ENCODE measurements around the gene RAB11FIP2.
"Not testable (repeated sequence)": the region's sequence is repeated elsewhere in the genome, so short reads cannot be mapped to it uniquely, and the experiment has no call there.

The RAB11FIP2 gene, protein sequence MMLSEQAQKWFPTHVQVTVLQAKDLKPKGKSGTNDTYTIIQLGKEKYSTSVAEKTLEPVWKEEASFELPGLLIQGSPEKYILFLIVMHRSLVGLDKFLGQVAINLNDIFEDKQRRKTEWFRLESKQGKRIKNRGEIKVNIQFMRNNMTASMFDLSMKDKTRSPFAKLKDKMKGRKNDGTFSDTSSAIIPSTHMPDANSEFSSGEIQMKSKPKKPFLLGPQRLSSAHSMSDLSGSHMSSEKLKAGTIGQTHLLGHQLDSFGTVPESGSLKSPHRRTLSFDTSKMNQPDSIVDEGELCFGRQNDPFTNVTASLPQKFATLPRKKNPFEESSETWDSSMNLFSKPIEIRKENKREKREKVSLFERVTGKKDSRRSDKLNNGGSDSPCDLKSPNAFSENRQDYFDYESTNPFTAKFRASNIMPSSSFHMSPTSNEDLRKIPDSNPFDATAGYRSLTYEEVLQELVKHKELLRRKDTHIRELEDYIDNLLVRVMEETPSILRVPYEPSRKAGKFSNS

DNA sequence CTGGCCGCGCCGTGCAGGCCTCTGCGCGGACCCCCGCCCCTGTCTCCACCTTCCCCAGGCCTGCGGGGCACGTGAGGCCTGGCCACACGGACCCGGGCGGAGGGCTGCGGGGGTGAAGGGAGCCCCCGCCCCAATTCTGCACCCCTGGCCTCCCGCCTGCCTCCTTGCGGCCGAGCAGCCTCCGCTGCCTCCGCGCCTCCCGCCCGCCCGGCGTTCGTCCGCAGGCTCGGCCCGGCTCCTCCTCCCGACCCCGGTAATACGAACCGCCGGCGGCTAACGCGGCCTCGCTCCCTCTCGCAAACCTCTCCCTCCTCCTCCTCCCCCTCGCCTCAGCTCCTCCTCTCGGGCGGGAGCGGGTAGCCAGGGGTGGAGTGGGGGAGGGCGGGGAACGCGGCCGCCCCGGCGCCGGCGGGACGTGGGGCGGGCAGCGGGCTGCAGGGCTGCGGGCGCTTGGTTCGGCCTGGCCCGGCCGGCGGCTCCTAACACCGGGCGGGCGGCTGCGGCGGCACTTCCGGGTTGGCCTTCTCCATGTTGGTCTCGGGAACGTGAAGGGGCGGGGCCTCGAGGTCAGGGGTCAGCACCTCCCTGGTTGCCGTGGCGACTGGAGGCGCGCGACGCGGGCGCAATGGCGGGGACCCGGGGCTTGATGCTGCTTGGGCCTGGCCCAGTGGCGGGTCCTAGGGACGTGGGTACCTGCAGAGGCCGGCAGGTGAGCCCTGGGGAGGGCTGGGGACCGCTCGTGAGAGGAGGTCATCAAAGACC lies at the start of gene RAB11FIP2:
TSS of gene RAB11FIP2 (minus strand) at position 547 of the 762 bp plus-strand sequence. CDS start 778 bp downstream, outside the sequence.
- DNase-seq = peak; percentile 98

DNA sequence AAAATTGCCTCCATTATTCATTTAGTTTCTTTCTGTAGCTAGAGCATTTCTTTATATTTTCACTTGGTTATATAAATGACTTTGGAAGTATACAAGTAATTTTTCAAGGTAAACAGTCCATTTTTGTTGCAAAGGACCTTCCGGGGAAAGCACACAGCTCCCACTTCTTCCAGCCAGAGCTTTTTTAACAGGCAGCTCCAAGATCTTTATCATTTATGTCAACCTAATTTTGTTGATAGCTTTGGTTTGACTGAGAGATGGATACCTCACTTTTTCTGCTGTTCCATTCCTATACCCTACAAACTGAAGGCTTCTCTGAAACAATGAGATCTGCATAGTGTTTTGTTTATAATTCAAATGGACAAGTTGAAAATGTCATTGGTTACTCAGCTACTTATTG lies 49.3 kb upstream of the RAB11FIP2 start:
- DNase-seq = no peak

DNA sequence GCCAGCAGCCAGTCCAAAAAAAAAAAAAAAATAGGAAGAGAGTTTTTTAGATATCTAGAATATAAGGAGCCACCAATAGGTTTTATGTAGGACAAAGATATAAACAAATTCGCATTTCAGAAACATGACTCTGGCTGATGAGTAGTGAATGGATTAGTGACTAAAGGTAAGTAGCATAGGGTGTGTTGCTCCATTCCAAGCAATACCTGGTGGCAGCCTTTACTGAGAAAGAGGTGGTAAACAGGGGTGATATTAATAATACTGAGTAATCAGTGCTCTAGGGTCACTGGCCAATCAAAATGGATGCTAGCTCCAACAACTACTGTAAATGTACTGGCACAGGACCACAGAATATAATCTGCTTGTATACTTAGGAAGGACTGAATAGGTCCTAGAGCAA lies 45.5 kb upstream of the RAB11FIP2 start:
- DNase-seq = no peak

DNA sequence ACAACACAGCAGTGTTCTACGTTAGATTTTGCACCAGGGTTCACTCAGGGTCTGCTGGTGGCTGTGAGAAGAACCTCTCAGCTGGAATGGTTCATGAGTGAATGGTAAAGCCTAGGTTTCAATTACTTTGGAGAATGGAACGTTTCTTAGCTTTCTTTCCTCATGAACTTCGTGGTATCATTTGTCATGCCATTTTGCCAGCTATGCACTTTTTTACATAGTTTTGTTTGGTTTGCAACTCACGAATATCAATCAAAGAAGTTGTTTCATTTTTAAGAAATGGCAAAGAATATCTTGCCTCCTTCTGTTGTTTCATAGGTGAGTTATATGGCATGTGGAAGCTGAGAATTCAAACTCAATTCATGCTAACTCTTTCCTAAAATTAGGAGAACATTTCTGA lies 34.1 kb upstream of the RAB11FIP2 start:
- no peak for DNase-seq

DNA sequence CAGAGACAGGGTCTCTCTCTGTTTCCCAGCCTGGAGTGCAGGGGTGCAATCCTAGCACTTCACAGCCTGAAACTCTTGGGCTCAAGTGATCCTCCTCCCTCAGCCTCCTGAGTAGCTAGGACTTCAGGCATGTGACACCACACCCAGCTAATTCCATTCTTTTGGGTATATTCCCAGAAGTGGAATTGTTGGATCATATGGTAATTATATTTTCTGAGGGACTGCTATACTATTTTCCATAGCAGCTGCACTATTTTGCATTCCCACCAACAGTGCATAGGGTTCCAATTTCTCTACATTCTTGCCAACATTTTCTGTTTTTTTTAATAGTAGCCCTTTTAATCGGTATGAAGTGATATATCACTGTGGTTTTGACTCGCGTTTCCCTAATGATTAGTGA lies 30.0 kb upstream of the RAB11FIP2 start:
- no peak for DNase-seq

DNA sequence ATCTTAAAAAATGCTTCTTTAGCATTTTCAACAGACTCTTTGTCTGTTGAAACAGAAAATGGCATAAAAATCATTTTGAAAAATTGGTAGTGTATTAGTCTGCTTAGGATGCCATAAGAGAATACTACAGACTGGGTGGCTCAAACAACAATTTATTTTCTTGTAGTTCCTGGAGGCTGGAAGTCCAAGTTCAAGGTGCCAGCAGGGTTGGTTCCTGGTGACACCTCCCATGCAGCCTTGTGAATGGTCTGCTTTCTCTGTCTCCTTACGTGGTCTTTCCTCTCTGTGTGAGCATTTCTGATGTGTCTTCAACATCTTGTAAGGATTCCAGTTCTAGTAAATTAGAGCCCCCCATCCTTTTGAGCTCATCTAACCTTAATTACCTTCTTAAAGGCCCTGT lies 26.1 kb upstream of the RAB11FIP2 start:
- no peak for DNase-seq

DNA sequence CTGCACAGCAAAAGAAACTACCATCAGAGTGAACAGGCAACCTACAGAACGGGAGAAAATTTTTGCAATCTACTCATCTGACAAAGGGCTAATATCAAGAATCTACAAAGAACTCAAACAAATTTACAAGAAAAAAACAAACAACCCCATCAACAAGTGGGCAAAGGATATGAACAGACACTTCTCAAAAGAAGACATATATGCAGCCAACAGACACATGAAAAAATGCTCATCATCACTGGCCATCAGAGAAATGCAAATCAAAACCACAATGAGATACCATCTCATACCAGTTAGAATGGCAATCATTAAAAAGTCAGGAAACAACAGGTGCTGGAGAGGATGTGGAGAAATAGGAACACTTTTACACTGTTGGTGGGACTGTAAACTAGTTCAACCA lies 20.6 kb upstream of the RAB11FIP2 start:
- not testable (repeated sequence) for DNase-seq

DNA sequence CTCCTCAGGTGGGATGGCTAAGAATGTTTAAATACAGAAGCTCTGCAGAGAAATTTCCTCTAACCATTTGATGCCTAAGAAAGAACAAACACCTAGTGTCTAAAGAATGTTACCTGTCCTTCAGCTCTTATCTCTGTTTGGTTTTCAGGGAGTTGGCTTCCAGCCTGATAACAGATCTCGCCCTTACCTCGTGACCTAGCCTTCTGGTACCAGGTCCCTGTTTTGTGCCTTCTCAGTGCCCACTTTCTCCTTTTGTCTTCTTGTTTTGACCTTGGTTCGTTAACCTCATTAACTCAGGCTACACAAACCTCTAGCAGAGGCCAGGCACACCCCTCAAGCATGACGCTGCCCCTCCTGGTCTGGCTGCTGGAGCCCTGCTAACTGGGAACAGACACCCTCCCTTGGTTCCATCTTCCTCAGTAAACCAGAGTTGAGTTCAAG lies 16.1 kb upstream of the RAB11FIP2 start:
- DNase-seq = no peak

DNA sequence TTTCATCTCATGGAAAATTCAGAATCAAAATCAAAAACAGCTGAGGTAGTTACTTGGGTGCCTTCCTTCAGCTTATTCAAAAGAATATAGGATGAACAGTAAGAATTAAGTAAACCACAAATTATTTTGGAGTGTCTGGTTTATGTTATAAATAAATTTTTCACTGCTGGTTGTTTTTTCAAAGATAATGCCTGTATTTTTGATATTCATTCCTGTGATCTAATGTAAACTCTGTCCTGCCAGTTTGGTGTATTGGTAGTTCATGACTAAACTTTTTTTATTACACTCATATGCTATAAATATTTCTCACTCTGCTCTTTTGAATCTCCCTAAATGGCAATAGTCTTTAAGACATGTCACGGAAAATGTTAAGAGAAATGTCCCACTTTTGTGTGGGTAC lies 11.6 kb upstream of the RAB11FIP2 start:
- no peak for DNase-seq

DNA sequence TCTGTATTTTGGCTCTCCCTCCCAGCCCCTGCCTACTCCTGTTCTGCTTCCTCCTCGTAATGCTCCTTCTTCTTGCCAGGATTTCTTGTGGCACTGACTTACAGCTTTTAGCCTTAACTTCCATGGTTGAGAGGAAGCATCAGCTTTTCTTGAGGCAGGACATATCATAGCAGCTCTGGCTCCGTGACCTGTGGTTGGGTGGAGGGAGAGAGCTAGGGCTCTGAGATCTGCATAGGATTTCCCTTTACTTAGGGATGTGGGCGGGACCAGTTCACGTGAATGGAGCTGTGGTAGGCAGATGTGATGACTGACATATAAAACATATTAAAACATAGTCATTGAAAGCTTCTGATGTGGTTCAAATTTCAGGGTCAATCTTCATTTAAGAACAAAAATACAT lies 10.6 kb upstream of the RAB11FIP2 start:
- no peak for DNase-seq

DNA sequence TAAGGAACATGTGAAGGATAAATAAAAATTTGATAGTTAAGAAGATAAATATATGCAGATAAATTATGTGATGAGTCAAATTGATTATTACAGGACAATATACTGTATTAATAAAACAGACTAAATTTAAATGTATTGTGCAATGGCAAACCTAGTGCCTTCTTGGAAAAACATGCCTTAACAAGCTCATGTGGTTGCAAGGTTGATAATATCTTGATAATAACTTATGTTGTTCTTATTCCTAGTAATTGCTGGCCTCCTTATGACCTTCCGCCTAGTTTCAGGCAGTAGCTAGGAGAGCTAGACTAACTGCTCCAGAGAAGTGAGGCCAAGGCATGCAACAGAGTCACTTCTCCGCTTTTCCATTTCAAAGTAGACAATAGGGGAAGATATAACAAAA lies 7.6 kb upstream of the RAB11FIP2 start:
- DNase-seq = no peak

DNA sequence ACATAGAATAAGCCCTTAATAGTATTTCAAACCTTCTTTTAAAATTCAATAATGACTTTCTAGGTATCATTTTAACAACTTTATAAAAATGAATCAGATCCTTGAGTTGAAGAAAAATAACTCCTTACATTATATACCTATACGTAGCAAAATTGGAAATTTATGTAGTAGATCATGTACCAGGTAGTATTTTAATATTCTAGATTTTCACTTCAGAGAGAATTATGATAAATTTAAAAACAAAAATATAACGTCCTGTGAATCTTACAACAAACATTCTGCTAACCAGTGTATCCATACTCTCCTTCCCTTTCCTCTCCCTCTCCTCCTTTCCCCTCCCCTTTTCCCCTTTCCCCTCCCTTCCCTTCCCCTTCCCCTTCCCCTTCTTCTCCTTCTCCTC lies 6.1 kb upstream of the RAB11FIP2 start:
- no peak for DNase-seq

DNA sequence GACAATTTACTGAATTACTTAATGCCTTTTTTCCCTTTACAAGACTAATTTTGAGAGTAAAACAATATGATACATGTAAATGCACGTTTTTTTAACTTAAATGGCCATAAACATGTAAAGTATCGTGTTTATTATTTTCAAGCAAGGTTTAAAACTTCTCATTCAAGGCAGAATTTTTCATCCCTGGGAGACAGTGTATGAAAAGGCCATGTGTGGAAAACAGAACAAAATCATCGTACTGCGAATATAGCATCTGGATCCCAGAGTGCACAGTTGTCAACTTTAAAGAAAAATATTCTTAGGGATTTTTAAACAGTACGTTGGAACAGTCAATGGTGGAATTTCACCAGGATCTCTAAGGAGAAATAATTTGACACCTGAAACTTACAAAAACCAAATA lies 1.1 kb upstream of the RAB11FIP2 start:
- no peak for DNase-seq

DNA sequence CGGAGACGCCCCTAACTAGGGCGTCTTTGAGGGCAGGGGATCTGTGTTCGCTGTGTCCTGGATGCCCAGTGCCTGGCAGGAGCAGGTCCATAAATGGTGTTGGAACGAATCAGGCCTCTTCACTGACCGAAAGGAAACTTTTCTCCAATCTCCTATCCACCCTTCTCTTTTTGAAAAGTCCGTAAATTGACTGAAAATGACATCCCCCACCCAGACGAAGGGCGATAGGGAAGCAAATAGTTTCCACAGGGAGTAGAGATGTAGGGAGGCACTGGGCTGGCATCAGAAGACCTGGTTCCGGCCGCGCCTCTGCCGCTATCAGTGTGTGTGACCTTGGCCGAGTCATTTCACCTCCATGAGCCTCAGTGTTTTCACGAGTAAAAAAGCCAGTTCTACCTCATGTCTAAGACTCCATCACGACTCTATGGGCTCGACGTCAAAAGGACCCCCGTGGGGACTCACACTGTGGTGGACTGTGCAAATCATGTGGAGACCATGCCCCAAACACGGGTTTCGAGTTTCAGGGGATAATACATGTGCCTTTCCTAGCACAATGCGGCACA lies 497 bp upstream of the RAB11FIP2 start:
- no peak for DNase-seq

DNA sequence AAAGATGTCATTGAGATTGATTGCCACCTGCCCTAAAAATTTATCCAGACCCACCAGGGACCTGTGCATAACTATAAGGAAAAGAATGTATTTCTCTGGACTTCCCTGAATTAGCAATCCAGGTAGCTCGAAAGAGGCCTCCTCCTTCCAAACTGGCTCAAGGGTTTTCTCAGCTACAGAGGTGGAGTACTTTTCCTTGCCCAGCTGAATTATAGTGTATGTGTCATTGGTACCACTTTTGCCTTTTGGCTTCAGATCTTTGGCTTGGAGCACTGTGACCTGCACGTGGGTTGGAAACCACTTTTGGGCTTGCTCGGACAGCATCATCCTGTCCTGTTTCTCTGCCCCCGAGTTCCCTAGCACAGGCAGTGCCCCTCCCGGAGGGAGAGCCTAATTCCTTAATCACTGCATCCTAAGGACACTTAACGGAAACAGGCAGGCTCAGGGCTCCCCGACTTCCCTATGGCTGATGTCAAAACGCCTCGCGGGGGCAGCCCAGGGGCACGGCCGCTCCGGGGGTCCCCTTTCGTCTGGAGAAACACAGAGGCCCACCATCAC lies 825 bp downstream of the RAB11FIP2 start:
- peak; percentile 73 for DNase-seq

DNA sequence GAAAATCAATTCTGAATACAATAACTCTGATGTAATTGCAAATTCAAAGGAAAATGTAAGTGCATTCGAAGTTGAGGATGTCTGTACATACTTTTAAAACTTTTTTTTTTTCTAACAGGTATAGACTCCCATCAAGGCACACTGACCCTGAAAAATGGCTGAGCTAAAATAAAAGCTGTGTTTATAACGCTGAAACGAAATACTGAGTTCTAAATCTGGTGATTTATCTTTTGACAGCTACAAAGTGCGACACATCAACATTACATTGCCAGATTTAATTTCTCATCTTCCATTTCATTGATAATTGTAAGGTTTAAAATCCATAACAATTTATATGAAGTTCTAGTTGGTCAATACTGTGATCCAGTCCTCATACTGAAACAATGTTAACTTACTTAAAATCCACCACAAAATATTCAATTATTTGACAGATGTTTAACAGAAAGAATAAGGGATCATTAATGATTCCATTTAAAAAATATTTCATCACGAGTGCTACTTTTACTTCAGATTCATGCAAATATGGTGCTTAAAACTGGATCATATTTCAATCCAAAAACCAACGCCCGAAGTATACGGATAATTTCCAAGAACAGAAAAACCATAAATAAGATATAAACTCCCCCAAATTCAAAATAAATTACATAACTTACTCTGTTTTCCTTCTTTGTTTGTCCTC lies 1.4 kb downstream of the RAB11FIP2 start:
- no peak for DNase-seq

DNA sequence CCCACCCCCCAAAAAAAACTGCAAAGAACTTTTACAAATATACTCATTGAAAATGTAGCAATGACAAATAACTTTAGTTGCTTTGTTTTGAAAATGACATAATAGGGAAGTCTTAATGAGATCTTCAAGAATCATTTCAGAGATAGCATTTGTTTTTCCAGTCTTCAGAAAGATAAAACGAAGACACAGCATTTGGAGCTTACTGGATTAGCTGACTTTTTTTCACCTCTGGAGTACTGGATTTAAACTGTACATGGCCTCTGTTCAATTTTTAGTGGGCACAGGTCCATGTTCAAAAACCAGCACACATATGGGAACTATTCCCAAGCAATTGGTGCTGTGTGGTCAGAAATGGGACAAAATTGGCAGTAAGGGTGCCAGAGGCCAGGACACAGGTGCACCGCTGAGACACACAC lies 3.9 kb downstream of the RAB11FIP2 start:
- DNase-seq = no peak

DNA sequence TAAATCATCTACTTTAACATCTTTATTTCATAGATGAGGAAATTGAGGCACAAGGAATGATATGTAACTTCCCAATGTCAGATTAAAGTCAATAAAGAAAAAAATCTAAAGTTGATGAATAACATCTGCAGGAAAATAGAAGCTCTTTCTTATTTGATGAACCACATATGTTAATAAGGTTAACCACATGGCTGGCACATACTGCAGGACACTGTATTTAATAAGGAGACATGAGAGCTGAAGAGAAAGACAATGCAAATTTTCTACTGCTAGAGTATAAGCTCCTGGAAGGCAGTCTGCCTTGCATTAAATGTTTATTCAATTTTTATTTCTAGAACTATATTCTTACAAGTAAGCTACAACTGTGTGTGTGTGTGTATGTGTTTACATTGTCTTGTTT lies 4.4 kb downstream of the RAB11FIP2 start:
- DNase-seq = no peak

DNA sequence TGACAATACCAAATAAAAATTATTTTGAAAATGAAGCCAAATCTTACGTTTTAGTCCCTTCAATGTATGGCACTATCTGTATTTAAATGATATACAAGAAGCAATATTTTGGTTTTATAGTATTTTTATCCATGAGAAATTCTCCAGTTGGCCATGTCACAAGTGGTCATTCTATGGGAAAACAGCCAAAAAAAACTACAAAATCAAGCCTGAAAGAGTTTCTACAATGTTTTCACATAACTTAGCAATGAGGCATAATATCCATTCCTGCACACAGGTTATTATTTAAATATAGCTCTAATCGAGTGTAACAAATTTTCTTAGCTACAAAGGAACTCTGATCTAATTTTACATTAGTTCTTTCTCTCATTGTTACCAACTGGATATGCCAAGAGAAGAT lies 5.4 kb downstream of the RAB11FIP2 start:
- DNase-seq = no peak

DNA sequence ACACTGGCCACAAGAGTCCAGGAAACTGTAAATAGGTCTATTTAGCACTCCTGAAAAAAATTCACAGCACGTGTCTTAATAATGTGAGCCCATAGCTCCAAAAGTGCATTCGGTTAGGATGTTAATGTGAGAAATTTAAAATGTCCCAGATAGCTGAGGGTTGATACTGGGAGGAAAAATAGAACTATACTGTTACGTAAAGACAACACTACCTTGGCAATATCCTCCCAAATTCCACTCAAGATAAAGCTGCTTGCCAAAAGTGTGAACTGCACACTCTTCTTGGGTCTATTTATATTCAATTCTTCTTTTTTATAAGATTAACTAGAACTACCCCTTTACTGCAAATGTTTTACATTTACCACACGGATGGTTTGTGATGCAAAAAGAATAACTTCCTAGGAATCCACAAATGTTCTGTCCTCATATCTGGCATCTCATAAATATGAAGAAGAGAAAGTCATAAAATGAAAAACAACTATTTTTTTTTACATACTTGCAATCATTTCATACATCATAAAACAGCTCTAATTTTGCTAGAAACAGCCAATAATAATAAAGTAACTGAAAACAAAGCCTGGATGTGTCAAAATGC lies 10.4 kb downstream of the RAB11FIP2 start:
- no peak for DNase-seq

DNA sequence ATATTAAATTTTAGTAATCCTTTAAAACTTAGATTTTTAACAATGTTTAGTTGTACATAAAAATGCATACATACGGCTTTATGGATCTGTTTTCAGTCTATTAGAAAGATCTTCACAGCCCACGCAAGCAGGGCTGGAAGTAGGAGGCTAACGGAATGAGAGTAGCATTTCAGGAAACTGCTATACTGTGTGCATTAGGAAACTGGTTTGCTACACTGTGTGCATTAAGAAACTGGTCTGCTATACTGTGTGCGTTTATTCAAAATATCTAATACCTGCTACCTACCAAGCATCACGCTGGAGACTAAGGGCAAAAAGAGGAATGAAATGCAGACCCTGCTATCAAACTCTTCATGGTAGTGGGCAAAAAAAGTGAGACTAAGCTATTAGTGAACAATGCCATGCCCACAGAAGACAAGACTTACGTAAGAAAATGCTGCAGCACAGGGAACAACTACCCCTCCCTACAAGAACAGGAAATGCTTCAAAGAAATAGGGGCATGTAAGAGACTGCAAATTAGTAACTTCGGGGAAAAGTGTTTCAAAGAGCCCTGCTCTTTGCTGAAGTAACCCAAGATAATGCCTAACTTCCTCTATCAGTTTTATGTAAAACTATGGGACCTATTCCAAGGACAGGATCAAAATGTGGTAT lies 11.3 kb downstream of the RAB11FIP2 start:
- DNase-seq = no peak

DNA sequence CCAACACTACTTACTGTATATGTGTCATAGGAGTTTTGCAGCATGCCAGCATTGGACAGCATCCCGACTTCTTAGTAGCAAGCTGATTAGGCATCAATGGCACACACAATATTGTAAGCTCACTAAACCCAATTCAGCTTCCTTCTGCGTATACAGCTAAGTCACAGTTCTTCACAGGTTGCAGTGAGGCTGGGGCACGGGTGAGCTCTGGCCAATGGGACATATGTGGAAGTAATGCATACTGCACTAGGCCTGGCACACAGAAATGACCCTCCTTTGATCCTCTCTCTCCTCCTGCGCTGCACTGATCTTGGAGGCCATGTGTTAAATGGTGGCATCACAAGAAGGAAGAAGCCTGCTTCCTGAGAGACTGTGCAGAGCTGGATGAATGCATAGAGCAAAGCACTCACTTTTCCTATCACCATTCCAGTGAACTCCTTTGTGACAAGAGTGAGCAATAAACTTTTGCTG lies 11.9 kb downstream of the RAB11FIP2 start:
- no peak for DNase-seq
